A549 (cell line): ENCODE measurements around the gene BTBD2.

Source experiments
- CTCF ChIP-seq: fragments of >200 bp; sonication (Bioruptor Twin); formaldehyde crosslinking; IDR thresholded peaks from 3 replicates; pipeline ENCODE4 v1.5.1; 2016
- HDAC2 ChIP-seq: fragments of 200-600 bp; sonication (generic); IDR thresholded peaks from 2 replicates; pipeline ENCODE4 v1.6.1; 2016
- KDM1A ChIP-seq: fragments of 200-600 bp; sonication (generic); IDR thresholded peaks from 2 replicates; pipeline ENCODE4 v1.6.1; 2016; ENCODE audit warnings: low read depth, mild to moderate bottlenecking
- MAX ChIP-seq: IDR thresholded peaks from 2 replicates; pipeline ENCODE4 v1.6.1; 2012
- MYC ChIP-seq: IDR thresholded peaks from 2 replicates; pipeline ENCODE4 v1.6.1; 2012; ENCODE audit warnings: mild to moderate bottlenecking, inconsistent platforms, low read length, improper control_type of control experiment, borderline replicate concordance
- POLR2A ChIP-seq: IDR thresholded peaks from 2 replicates; pipeline ENCODE4 v1.6.1; 2012; ENCODE audit warnings: mild to moderate bottlenecking, low read length
- POLR2AphosphoS2 ChIP-seq: conservative IDR thresholded peaks from 2 replicates; pipeline ENCODE4 v1.6.1; 2012; ENCODE audit warnings: low read length, improper control_type of control experiment, inconsistent platforms
- RAD21 ChIP-seq, 2 experiments: fragments of >200 bp in 1 of 2; sonication (Bioruptor Twin) in 1 of 2; formaldehyde crosslinking in 1 of 2; IDR thresholded peaks in 1 of 2; conservative IDR thresholded peaks in 1 of 2; 2 replicates in 1 of 2; 3 replicates in 1 of 2; pipeline ENCODE4 v1.6.1; 2012 to 2018; ENCODE audit warnings: inconsistent platforms in 1 of 2

- TF ChIP-seq CTCF: peak; percentile 13; the same call in 2 of the 3 replicates
- TF ChIP-seq KDM1A: no peak
- TF ChIP-seq MAX: 0 out of 2 replicates have a peak, but pooled peaks have one; percentile 26
- peak; percentile 27; the same call in 1 of the 2 replicates for TF ChIP-seq POLR2A
- TF ChIP-seq RAD21 (conservative IDR thresholded peaks at IDR 0.05 in 1 of 2, IDR thresholded peaks at IDR 0.05 in 1 of 2): no peak
- TF ChIP-seq POLR2AphosphoS2: no peak
- TF ChIP-seq MYC: no peak
- TF ChIP-seq HDAC2: no peak
These were observed 40.7 kb upstream of the BTBD2 start for GRCh38 chr19:2055931-2056836.
